Measurements from ENCODE around the gene LGALS16. TPM values are rescaled to one million over a fixed set of nuclear protein-coding genes. Genes with fewer than 3 reads are reported as not detected.
"Not testable (repeated sequence)": the region's sequence is repeated elsewhere in the genome, so short reads cannot be mapped to it uniquely, and the experiment has no call there.

The LGALS16 gene, protein sequence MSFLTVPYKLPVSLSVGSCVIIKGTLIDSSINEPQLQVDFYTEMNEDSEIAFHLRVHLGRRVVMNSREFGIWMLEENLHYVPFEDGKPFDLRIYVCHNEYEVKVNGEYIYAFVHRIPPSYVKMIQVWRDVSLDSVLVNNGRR
- total RNA-seq (2014; rRNA removed; shearing (Covaris generic)) = not detected in 2 replicates

DNA sequence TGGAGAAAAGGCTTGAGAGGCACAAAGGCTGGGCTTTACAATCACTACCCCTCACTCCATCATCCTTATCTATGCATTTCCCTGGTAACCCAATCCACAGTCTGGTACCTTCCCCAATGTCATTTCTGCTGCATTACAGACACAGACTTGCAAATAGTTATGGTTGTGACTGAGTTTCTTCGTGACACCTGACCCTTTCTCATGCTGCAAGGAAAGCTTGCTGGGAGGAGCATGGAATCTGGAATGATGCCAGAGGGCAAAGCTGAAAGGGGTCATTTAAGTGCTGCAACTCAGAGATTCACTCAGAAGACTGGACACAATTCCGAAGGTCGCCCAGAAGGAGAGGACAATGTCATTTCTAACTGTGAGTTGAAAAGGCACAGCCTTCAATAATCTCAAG, at the start of gene LGALS16:
LGALS16 (plus strand) TSS at position 301 of the 400 bp plus-strand sequence; CDS start at position 350, 49 bp downstream.
- DNase-seq (ENCODE audit: low spot score) = no peak

GRCh38 chr19:39607021-39607420, 48.7 kb upstream of the LGALS16 start:
- no peak for DNase-seq (ENCODE audit: low spot score)

DNA sequence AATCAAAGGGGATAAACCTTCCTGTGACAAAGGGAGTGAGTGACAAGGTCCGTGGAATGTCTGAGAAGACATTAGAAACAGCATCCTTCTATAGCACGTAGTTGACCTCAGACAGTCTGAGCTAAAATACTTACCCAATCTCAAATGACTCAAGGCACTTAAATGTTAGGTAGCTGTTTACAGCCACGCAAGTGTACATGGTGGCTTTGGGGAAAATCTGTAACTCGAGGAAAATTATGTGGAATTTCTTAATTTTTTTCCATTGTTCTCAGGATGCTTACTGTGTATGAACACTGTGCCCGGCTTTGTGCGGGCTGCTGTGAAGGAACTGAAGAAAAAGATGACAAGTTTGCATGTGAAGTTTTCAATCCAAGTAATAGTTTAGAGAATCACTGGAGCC, 48.2 kb upstream of the LGALS16 start:
- no peak for DNase-seq (ENCODE audit: low spot score)

DNA sequence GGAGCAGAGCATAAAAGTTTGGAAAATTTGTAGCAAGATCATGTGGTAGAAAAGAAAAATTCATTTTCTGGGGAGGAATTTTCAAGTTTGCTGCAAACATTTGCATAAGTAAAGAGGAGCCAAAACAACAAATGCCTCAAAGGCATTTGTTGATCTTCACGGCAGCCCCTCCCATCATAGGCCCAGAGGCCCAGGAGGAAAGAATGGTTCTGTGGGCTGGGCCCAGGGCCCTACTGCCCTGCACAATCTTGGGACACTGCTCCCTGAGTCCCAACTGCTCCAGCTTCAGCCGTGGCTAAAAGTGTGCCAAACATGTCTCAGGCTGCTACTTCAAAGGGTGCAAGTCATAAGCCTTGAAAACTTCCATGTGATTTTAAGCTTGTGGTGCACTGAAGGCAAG, 42.1 kb upstream of the LGALS16 start:
- DNase-seq (ENCODE audit: low spot score) = no peak

DNA sequence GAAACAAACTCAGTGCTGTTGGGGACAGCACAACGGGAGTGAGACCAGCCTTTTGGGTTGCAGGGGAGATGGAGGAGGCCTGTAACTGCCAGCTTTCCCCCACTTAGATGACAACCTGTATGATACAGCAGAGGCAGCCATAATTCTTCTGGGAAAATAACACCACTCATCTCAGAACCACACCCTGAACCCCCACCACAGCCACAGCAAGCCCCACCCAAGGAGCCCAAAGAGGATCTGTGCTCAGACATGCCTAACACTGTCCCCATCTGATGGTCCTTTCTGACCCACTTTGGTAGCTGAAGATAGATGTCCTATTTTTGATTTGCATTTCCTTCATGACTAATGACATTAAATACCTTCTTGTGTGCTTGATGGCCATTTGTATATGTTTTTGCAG, 38.0 kb upstream of the LGALS16 start:
- no peak for DNase-seq (ENCODE audit: low spot score)

DNA sequence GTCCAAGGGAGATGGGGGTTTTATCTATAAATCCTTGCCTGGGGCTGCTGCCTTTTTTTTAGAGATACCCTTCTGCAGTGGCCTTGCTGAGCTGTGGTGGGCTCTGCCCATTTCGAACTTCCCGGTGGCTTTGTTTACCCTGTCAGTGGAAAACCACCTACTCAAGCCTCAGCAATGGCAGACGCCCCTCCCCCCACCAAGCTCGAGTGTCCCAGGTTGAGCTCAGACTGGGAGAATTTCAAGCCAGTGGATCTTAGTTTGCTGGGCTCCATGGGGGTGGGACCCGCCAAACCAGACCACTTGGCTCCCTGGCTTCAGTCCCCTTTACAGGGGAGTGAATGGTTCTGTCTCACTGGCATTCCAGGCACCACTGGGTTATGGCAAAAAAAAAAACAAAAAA, 31.8 kb upstream of the LGALS16 start:
- no peak for DNase-seq (ENCODE audit: low spot score)

- DNase-seq (ENCODE audit: low spot score) = not testable (repeated sequence)
Observed at GRCh38 chr19:39627631-39628030, 28.1 kb upstream of the LGALS16 start.

GRCh38 chr19:39631178-39631577, 24.5 kb upstream of the LGALS16 start:
- DNase-seq (ENCODE audit: low spot score) = peak; percentile 3

- DNase-seq (ENCODE audit: low spot score) = no peak
Observed at GRCh38 chr19:39631626-39632025, 24.1 kb upstream of the LGALS16 start.

DNA sequence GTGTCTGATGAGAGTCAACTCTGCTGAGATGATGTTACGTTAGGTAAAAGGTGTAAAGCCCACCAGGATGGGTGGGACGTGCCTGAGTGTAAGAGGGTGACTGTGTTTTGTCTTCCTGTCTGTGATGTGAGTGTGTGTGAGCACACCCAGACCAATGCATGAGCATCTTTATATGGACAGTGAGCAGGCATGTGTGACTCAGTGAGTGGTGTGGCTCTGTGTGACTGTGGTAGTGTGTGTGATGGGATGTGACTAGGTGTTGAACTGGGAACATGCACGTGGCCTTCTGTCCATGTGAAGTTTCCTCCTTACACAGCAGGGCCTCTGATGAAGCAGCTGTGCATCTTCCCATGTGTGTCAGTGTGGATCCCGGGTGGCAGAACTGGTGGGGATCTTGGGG, 17.8 kb upstream of the LGALS16 start:
- DNase-seq (ENCODE audit: low spot score) = no peak

- no peak for DNase-seq (ENCODE audit: low spot score)
Observed at GRCh38 chr19:39641773-39642172, 13.9 kb upstream of the LGALS16 start.

- no peak for DNase-seq (ENCODE audit: low spot score)
Observed at GRCh38 chr19:39643591-39643990, 12.1 kb upstream of the LGALS16 start.

DNA sequence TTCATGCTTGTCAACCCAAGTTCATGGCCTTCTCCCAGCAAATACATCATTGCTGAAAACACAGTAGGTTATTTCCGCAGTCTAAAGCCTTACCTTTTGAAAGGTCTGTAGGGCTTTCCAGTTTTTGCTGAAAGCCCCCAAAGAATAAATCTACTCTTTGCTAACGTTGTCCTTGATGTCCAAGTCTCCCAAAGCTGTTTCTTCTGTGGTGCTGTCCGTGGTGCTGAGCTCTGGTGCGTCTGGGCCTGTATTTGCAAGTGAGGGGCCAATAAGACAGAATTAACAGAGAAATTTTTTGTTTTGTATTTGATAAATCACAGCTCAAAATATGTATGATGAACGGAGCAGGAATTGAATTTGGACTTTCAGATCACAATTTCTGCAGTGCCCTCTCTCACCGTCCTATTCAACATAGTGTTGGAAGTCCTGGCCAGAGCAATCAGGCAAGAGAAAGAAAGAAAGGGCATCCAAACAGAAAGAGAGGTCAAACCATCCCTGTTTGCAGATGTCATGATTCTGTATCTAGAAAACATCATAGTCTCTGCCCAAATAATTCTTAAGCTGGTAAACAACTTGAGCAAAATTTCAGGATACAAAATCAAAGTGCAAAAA, 9.8 kb upstream of the LGALS16 start:
- DNase-seq (ENCODE audit: low spot score) = no peak

DNA sequence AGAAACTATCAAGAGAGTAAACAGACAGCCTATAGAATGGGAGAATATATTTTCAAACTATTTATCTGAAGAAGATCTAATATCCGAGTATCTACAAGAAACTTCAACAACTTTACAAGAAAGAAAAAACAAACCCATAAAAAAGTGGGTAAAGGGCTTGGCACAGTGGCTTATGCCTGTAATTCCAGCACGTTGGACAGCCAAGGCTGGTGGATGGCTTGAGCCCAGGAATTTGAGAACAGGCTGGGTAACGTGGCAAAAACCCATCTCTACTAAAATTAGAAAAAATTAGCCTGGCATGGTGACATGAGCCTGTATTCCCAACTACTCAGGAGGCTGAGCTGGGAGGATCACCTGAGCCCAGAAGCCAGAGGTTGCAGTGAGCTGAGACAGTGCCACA, 7.8 kb upstream of the LGALS16 start:
- no peak for DNase-seq (ENCODE audit: low spot score)

- DNase-seq (ENCODE audit: low spot score) = no peak
Observed at GRCh38 chr19:39659791-39660190, 4.1 kb downstream of the LGALS16 start.

DNA sequence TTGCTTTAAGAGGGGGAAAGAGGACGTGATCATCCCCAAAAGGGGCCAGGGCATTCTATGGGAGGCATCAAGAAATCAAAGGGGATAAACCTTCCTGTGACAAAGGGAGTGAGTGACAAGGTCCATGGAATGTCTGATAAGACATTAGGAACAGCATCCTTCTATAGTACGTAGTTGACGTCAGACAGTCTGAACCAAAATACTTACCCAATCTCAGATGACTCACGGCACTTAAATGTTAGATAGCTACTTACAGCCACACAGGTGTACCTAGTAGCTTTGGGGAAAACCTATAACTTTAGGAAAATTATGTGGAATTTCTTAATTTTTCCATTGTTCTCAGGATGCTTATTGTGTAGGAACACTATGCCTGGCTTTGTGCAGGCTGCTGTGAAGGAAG, 4.9 kb downstream of the LGALS16 start:
- no peak for DNase-seq (ENCODE audit: low spot score)

DNA sequence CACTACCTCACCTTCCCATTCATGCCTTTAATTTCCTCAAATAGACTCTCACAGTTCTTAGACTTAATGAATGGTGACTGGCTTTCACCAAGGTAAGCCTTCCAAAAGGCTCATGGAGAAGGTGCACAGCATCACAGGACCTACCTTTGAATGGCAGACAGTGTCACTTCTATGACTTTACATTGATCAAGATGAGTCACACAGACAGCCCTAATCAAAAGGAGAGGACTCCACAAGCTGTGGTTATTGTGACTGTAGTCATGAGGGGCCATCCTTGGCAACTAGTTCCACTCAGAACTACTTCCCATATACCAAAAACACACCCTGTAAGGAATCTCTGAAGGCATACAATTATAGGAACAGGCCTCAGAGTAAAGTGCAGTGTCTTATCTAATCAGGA, 5.9 kb downstream of the LGALS16 start:
- DNase-seq (ENCODE audit: low spot score) = no peak

DNA sequence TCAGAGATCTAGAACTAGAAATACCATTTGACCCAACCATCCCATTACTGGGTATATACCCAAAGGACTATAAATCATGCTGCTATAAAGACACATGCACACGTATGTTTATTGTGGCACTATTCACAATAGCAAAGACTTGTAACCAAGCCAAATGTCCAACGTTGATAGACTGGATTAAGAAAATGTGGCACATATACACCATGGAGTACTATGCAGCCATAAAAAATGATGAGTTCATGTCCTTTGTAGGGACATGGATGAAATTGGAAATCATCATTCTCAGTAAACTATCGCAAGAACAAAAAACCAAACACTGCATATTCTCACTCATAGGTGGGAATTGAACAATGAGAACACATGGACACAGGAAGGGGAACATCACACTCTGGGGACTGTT, 14.1 kb downstream of the LGALS16 start:
- DNase-seq (ENCODE audit: low spot score) = not testable (repeated sequence)

- no peak for DNase-seq (ENCODE audit: low spot score)
Observed at GRCh38 chr19:39670998-39671397, 15.3 kb downstream of the LGALS16 start.

- no peak for DNase-seq (ENCODE audit: low spot score)
Observed at GRCh38 chr19:39671739-39672363, 16.1 kb downstream of the LGALS16 start.

GRCh38 chr19:39672473-39672872, 16.8 kb downstream of the LGALS16 start:
- no peak for DNase-seq (ENCODE audit: low spot score)

GRCh38 chr19:39673862-39674261, 18.1 kb downstream of the LGALS16 start:
- not testable (repeated sequence) for DNase-seq (ENCODE audit: low spot score)

GRCh38 chr19:39676004-39676403, 20.3 kb downstream of the LGALS16 start:
- no peak for DNase-seq (ENCODE audit: low spot score)

All from H4 (cell line).